ENCODE results near the gene PDE8B.

Gene PDE8B

GRCh38 chr5:77325921-77326541 is 115.6 kb downstream of the PDE8B start:
- DNase-seq (ENCODE audit: low spot score), result no peak

DNA sequence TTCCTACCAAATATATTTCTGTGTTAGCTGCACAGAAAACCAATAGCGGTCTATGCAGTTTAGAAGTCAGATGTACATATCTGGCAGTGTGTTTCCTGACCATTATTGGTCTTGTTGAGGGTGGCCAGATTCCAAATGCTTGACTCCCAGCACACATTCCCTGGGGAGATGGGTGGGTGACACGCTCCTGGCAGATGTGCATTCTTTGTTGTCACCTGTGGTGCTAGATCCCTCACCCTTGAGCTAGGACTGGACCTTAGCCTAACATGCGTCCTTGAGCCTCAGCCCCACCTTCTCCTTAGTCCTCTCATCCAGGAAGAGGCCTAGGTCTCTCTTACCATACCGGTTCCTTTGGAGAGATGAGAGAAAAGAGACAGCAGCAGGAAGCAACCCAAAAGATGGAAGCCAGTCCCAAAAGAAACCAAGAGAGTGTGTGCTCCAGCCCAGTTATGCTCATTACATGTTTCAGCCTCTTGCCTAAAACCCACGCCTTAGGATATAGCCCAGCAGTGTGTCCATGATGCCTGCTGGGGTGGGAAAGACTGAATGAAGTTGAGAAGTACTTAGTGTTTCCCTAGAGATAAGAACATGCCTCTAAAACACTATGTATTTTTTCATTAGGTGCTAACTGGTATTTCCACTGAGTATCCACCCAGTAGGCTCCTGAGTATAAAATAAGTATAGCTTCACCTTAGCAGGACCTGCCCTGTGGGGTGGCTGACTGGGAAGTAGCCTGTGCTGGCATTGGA is 116.7 kb downstream of the PDE8B start:
- no peak for DNase-seq (ENCODE audit: low spot score)

- no peak for DNase-seq (ENCODE audit: low spot score)
Observed at GRCh38 chr5:77328930-77329647, 118.6 kb downstream of the PDE8B start.

GRCh38 chr5:77329664-77330430 is 119.4 kb downstream of the PDE8B start:
- no peak for DNase-seq (ENCODE audit: low spot score)

DNA sequence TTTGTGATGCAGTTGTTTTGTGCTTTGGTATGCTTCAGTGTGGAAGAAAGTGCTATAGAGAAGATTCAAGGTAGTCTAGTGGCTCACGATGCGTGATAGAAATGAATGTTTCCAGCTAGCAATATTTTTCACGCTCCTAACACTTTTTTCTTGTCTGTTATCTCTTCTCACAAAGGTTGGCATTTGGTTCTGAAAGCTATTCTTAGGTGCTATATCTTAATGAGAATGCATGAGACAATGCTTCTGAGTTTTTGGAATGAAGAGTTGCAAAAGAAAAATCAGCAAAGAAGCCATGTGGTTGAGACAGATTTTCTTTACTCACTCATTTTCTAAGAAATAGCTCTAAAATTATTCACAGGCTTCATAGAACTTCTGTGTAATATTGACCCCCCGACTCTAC is 122.6 kb downstream of the PDE8B start:
- DNase-seq (ENCODE audit: low spot score), result no peak

DNA sequence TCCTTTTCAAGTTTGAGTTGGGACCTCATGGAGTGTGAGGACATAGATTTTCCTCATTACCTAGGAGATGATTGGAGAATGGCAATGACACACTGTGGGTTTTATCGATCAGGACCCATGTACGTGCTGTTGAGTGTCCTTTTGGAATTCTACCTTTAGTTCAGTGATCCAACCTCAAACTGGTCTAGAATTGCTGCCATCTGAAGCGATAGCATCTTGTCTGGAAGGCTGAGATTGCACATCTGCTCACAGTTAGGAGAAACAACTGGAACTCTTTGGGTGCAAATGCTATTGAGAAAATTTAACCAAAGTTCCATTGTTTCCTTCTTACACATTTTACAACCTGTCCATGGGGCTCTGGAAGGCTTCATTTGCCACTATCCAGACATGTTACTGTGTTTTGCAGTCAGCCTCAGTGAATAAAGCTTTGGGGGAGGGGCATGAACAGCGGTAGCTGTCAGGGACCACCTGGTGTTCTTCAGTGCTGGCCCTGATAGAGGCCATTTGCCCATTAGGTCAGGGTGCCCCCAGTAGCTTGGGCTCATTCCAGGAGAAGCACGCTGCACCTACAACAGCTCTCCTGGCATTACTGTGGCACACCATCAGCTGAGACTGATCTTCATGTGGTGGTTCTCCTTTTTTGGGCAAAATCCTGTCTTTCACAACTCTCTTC is 123.1 kb downstream of the PDE8B start:
- no peak for DNase-seq (ENCODE audit: low spot score)

DNA sequence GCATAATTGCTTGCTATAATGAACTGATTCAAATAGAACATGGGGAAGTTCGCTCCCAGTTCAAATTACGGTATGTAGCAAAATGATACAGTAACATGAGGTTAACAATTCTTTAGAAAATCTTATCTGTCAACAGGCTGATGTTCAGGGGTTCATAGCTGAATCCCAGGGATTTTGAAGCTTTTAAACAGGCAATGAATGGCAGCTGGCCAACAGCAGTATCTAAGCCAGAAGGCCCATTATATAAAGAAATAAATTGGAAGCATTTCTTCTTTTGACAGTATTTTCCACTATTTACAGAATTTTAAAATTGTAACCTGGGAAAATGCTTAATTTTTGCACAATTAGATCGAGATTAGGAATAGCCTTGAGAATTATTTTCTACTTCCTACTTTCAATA is 126.8 kb downstream of the PDE8B start:
- no peak for DNase-seq (ENCODE audit: low spot score)

- no peak for DNase-seq (ENCODE audit: low spot score)
Observed at GRCh38 chr5:77337686-77338085, 127.2 kb downstream of the PDE8B start.

DNA sequence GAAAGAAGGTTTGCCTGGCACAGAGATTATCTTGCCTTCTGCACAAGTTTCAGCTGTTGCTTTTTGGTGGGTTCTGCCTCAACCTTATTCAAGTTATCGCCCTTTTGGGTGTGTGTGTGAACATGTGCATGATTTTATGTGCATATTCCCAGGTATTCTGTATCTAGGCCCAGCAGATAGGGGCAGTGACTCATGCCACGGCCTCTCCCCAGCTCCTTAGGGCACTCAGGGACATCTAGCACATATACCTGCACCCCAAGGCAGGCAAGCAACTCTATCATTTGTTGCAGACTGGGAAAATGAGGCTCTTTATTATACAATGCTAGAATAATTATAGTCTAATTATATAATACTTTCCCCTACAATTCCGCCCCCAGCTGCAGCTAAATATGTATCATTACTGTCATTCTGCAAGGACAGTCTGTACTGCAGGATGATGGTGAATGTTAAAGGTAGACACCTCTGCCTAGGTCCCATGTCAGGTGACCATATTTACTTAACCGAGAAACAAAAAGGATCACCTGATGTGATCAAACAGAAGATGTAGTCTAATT is 128.9 kb downstream of the PDE8B start:
- DNase-seq (ENCODE audit: low spot score), result no peak

GRCh38 chr5:77343165-77343564 is 132.7 kb downstream of the PDE8B start:
- DNase-seq (ENCODE audit: low spot score), result no peak

DNA sequence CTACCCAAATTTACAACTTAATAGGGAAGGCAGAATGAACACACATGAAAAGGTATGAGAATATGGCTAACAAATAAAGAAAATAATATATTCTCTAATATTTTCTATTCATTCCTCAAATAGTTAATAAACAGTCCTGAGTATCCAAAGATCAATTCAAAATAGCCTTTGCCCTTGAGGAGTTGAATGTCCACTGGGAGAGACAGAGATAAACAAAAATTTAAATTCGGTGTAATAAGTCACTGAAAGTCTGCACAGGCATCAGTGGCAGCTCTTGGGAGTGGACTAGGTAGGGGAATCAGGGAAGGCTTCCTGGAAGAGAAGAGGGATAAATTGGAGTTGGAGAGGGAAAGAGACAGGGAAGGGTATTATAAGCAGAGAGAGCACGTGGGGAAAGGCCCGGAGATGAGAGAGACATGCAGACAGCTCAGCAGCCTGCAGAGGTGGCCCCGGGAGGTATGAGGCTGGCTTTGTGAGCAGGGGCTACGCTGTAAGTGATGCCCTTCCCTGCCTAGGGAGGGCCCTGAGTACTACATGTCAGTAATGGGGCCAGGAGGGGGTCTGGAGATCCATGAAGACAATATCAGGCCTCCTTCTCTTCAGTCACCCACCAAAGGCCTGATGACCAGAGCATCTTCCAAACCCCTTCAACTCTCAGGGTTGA is 137.1 kb downstream of the PDE8B start:
- DNase-seq (ENCODE audit: low spot score), result no peak

- DNase-seq (ENCODE audit: low spot score), result no peak
Observed at GRCh38 chr5:77353251-77353650, 142.8 kb downstream of the PDE8B start.

GRCh38 chr5:77354454-77354853 is 144.0 kb downstream of the PDE8B start:
- DNase-seq (ENCODE audit: low spot score), result no peak

DNA sequence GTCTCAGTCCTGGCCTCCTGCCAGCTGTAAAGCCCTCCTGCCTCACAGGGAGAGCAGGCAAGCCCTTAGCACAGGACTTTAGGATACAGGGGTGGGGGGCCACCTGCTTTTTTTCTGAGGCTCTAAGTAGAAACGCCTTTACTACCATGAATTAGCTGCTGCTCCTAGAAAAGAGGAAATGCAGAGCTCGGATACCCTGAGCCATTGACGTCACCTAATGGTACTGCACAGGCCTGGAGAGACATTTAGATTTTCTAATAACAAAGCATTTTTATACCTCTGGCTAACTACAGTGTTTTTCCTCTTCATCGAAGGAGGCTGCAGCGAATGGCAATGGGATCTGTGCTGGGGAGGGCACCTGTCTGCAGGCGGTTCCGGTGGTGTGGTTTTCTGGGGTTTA is 144.6 kb downstream of the PDE8B start:
- DNase-seq (ENCODE audit: low spot score), result no peak

GRCh38 chr5:77355751-77356150 is 145.3 kb downstream of the PDE8B start:
- DNase-seq (ENCODE audit: low spot score), result no peak

DNA sequence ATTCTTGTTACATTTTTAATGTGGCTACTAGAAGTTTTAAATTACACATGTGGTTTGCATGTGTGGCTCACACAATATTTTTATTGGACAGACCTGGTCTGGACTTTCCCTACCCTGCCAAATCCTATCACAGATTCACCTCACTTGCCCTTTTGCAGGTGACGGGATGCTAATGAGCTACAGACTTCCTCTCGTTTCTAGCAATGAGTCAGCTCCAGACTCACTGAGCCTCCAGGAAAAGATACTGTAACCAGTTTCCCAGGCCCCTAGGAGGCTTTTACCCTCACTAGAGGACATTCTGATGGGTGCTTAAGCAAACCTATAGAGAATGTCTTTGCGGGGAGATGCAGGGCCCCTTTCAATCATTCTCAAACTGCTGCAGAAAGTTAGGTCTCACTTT is 146.3 kb downstream of the PDE8B start:
- DNase-seq (ENCODE audit: low spot score), result no peak

- DNase-seq (ENCODE audit: low spot score), result no peak
Observed at GRCh38 chr5:77358255-77359205, 148.1 kb downstream of the PDE8B start.

GRCh38 chr5:77359231-77359630 is 148.8 kb downstream of the PDE8B start:
- no peak for DNase-seq (ENCODE audit: low spot score)

DNA sequence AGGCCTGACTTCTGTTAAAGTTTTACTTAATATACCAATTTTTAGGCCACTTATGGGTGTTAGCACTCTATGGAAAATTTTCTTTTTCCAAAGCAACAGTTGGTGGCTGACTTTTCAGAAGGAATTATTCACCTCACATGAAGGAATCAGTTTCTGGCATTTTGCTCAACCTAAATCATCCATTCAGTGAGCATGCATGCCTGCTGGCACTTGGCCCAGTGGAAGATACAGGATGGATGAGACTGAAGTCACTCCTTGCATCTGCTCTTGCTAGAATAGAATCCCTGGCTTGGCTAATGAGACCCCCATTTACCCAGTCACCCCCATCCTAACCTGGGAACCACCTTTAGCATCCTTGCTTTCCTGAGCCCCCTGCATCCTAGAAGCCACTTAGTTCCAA is 149.9 kb downstream of the PDE8B start:
- DNase-seq (ENCODE audit: low spot score), result no peak

- DNase-seq (ENCODE audit: low spot score), result no peak
Observed at GRCh38 chr5:77360973-77361372, 150.5 kb downstream of the PDE8B start.
